Muscle layer of duodenum (tissue), 2 donors: ENCODE data around the gene CDKL4.
A peak's percentile ranks its signal among the peaks of the same experiment; 100 is the strongest.

ENCODE experiments used
- H3K27ac ChIP-seq: one replicate; pipeline ENCODE4 v1.7.0; 2013; ENCODE audit warnings: mild to moderate bottlenecking, low read length
- H3K27me3 ChIP-seq: one replicate; pipeline ENCODE4 v1.7.0; 2013; ENCODE audit warnings: low read depth, mild to moderate bottlenecking, control low read depth, low read length
- H3K36me3 ChIP-seq, 2 donors: one replicate each; pipeline ENCODE4 v1.7.0; 2013; ENCODE audit warnings: low read length in 2 of 2, control low read depth in 1 of 2, mild to moderate bottlenecking in 1 of 2; ENCODE audit not compliant: insufficient read depth in 2 of 2, control insufficient read depth in 1 of 2
- H3K4me1 ChIP-seq, 2 donors: one replicate each; pipeline ENCODE4 v1.7.0; 2013; ENCODE audit warnings: low read length in 2 of 2, mild to moderate bottlenecking in 2 of 2, control low read depth in 1 of 2, moderate library complexity in 1 of 2; ENCODE audit not compliant: insufficient read depth in 2 of 2, control insufficient read depth in 1 of 2
- H3K4me3 ChIP-seq, 2 donors: one replicate each; pipeline ENCODE4 v1.7.0; 2013; ENCODE audit warnings: low read length in 2 of 2, low read depth in 1 of 2, mild to moderate bottlenecking in 1 of 2
- H3K9me3 ChIP-seq, 2 donors: one replicate each; pipeline ENCODE4 v1.7.0; 2013; ENCODE audit warnings: low read length in 2 of 2, control low read depth in 1 of 2, mild to moderate bottlenecking in 1 of 2; ENCODE audit not compliant: control insufficient read depth in 1 of 2
- donor health status: healthy.

CDKL4 gene

GRCh38 chr2:39228413-39229209 is 15.2 kb downstream of the CDKL4 start:
- Histone ChIP-seq H3K9me3 (no peaks in the 10 kb centered on the region), H3K27ac (no peak overlapping the region), H3K4me3 (peak overlapping the region; percentile 51 to 53), H3K36me3 (no peaks in the 10 kb centered on the region), H3K4me1 (no peaks in the 10 kb centered on the region), H3K27me3 (no peaks in the 10 kb centered on the region)

- H3K27ac ChIP-seq: no peak overlapping the region
- peak overlapping the region; percentile 51 to 53 for H3K4me3 ChIP-seq
- no peaks in the 10 kb centered on the region for H3K4me1 ChIP-seq
- H3K36me3 ChIP-seq: no peaks in the 10 kb centered on the region
- H3K9me3 ChIP-seq: no peaks in the 10 kb centered on the region
- H3K27me3 ChIP-seq: no peaks in the 10 kb centered on the region
Measured at GRCh38 chr2:39227628-39228412, 15.9 kb downstream of the CDKL4 start.

DNA sequence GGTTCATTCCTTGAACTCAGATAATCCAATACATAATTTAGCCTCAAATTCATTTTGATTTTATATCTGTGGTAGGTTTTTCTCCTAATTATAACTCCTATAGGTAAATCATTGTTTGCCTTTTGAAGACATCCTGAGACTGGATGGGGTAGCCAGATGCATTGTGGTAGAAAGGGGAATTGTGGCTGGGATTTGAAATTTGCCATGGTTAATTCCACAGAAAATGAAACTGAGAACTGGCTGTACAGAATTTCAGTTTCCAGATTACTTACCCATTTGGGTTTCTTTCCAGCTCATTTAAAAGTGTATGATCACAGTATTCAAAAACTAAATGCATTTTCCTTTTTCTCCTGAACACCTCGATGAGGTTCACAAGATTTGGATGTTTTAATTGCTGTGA is 18.2 kb downstream of the CDKL4 start:
- H3K4me1 ChIP-seq: no peaks in the 10 kb centered on the region
- no peaks in the 10 kb centered on the region for H3K9me3 ChIP-seq
- H3K27ac ChIP-seq: no peak overlapping the region
- H3K4me3 ChIP-seq: no peak overlapping the region
- H3K36me3 ChIP-seq: no peaks in the 10 kb centered on the region
- H3K27me3 ChIP-seq: no peaks in the 10 kb centered on the region

GRCh38 chr2:39223909-39224308 is 19.9 kb downstream of the CDKL4 start:
- H3K4me1 ChIP-seq: no peaks in the 10 kb centered on the region
- no peaks in the 10 kb centered on the region for H3K9me3 ChIP-seq
- H3K27me3 ChIP-seq: no peaks in the 10 kb centered on the region
- H3K36me3 ChIP-seq: no peaks in the 10 kb centered on the region
- no peak overlapping the region for H3K27ac ChIP-seq
- no peak overlapping the region for H3K4me3 ChIP-seq

GRCh38 chr2:39221459-39221858 is 22.3 kb downstream of the CDKL4 start:
- no peaks in the 10 kb centered on the region for H3K36me3 ChIP-seq
- H3K4me3 ChIP-seq: no peak overlapping the region
- H3K27ac ChIP-seq: no peak overlapping the region
- no peaks in the 10 kb centered on the region for H3K9me3 ChIP-seq
- H3K27me3 ChIP-seq: no peaks in the 10 kb centered on the region
- H3K4me1 ChIP-seq: no peaks in the 10 kb centered on the region

DNA sequence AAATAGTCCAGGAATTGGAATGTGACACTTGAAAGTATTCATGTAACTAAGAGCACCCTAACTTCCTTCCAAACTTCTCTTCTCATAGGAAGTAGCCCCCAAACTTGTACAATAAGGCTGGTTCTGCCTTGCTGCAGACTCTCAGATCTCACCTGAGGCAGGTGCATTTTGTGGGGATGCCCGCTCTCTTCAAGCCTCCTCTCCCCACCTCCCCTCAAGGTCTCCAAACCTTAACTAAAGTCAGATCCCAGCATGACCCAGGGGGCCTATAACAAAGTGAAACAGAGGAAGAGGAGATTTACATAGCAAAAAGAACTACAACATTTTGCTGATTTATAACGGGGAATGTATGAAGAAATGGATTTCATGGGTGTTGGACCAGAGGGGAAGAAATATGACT is 23.6 kb downstream of the CDKL4 start:
- no peaks in the 10 kb centered on the region for H3K36me3 ChIP-seq
- no peak overlapping the region for H3K4me3 ChIP-seq
- no peak overlapping the region for H3K27ac ChIP-seq
- no peaks in the 10 kb centered on the region for H3K4me1 ChIP-seq
- no peaks in the 10 kb centered on the region for H3K9me3 ChIP-seq
- H3K27me3 ChIP-seq: no peaks in the 10 kb centered on the region

- Histone ChIP-seq H3K9me3 (no peaks in the 10 kb centered on the region), H3K27ac (no peak overlapping the region), H3K36me3 (no peaks in the 10 kb centered on the region), H3K27me3 (no peaks in the 10 kb centered on the region), H3K4me3 (no peak overlapping the region), H3K4me1 (no peaks in the 10 kb centered on the region)
Measured at GRCh38 chr2:39218391-39218790, 25.4 kb downstream of the CDKL4 start.

- no peak overlapping the region for H3K27ac ChIP-seq
- H3K4me3 ChIP-seq: no peak overlapping the region
- no peaks in the 10 kb centered on the region for H3K9me3 ChIP-seq
- no peaks in the 10 kb centered on the region for H3K4me1 ChIP-seq
- H3K36me3 ChIP-seq: no peaks in the 10 kb centered on the region
- no peaks in the 10 kb centered on the region for H3K27me3 ChIP-seq
Measured at GRCh38 chr2:39217192-39217550, 26.6 kb downstream of the CDKL4 start.

- no peaks in the 10 kb centered on the region for H3K36me3 ChIP-seq
- no peaks in the 10 kb centered on the region for H3K4me1 ChIP-seq
- no peaks in the 10 kb centered on the region for H3K27me3 ChIP-seq
- no peaks in the 10 kb centered on the region for H3K9me3 ChIP-seq
- H3K4me3 ChIP-seq: no peak overlapping the region
- H3K27ac ChIP-seq: no peak overlapping the region
Measured at GRCh38 chr2:39216346-39217191, 27.2 kb downstream of the CDKL4 start.

DNA sequence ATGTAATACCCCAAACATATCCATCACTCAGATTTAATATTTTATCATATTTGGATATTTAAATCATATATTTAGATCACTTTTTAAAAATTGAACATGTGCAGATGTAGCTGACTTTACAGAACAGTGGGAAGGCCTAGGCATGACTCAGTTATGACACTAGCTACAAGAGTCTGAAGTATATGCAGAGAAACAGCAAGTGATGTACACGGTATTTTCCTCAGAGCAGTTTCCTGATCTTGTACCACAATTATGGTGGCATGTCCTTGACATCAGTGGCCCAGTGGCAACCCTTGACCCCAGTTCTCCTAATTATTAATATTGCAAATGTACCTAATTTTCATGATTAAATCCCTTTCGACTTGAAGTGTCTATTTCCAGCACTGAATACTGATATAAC is 28.2 kb downstream of the CDKL4 start:
- Histone ChIP-seq H3K27ac (no peak overlapping the region), H3K4me3 (no peak overlapping the region), H3K4me1 (no peaks in the 10 kb centered on the region), H3K36me3 (no peaks in the 10 kb centered on the region), H3K27me3 (no peaks in the 10 kb centered on the region), H3K9me3 (no peaks in the 10 kb centered on the region)

DNA sequence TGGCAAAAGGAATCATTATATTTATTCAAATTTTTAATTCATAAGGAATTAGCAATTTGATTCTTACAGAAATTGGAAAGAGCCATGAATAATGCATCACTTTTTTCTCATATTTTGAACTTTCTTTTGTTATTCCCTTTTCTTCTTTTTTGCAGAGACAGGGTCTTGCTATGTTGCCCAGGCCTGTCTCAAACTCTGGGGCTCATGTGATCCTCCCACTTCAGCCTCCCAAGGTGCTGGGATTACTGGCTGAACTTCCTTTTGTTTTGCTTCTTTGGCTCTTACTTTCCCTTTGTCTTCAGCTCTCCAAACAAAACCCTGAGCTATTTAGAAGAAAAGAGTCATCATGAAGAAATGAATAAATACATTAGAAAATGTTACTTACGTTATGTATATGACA is 30.8 kb downstream of the CDKL4 start:
- Histone ChIP-seq H3K4me3 (no peak overlapping the region), H3K9me3 (no peaks in the 10 kb centered on the region), H3K27me3 (no peaks in the 10 kb centered on the region), H3K36me3 (no peaks in the 10 kb centered on the region), H3K27ac (no peak overlapping the region), H3K4me1 (no peaks in the 10 kb centered on the region)
